Measurements from ENCODE around the gene NSRP1. TPM values are rescaled to one million over a fixed set of nuclear protein-coding genes. Genes with fewer than 3 reads are reported as not detected.

The NSRP1 gene
- total RNA-seq, 2 experiments from 2014 or later, result 23.0 TPM

GRCh38 chr17:30232015-30232823, 115.6 kb downstream of the NSRP1 start:
- Mint-ChIP-seq H3K27ac (no peak overlapping the region), H3K4me1 (peaks cover 13% of the 10 kb centered on the region), H3K9me3 (no peaks in the 10 kb centered on the region), H3K36me3 (ENCODE audit: low read depth) (no peaks in the 10 kb centered on the region), H3K27me3 (peaks cover 62% of the 10 kb centered on the region), H3K4me3 (no peak overlapping the region)
- no peak for DNase-seq
- ChIA-PET CTCF (interaction anchor here (1.4 kb wide), 1 partner anchor 10 kb away, joined by 3 read pairs; no protein-coding TSS in a partner anchor), POLR2A (no interaction called here)

- peaks cover 19% of the 10 kb centered on the region for H3K4me1 Mint-ChIP-seq
- no peaks in the 10 kb centered on the region for H3K9me3 Mint-ChIP-seq
- H3K4me3 Mint-ChIP-seq, result no peak overlapping the region
- ChIA-PET POLR2A (no interaction called here), CTCF (interaction anchor here (1.4 kb wide), 1 partner anchor 10 kb away, joined by 3 read pairs; no protein-coding TSS in a partner anchor)
- peaks cover 69% of the 10 kb centered on the region for H3K27me3 Mint-ChIP-seq
- H3K36me3 Mint-ChIP-seq (ENCODE audit: low read depth), result no peaks in the 10 kb centered on the region
- no peak overlapping the region for H3K27ac Mint-ChIP-seq
- DNase-seq, result no peak
These were observed 116.3 kb downstream of the NSRP1 start for GRCh38 chr17:30232824-30233427.

- Mint-ChIP-seq H3K4me3 (no peak overlapping the region), H3K36me3 (ENCODE audit: low read depth) (no peaks in the 10 kb centered on the region), H3K9me3 (no peaks in the 10 kb centered on the region), H3K27me3 (peaks cover 77% of the 10 kb centered on the region), H3K27ac (no peak overlapping the region), H3K4me1 (peaks cover 26% of the 10 kb centered on the region)
- POLR2A ChIA-PET, result interaction anchor here (1.0 kb wide), 1 partner anchor 102 kb away, joined by 3 read pairs; no protein-coding TSS in a partner anchor
- no peak for DNase-seq
- CTCF ChIA-PET, result no interaction called here
These were observed 117.7 kb downstream of the NSRP1 start for GRCh38 chr17:30234296-30234695.

GRCh38 chr17:30234964-30235363, 118.3 kb downstream of the NSRP1 start:
- H3K36me3 Mint-ChIP-seq (ENCODE audit: low read depth), result no peaks in the 10 kb centered on the region
- CTCF ChIA-PET, result no interaction called here
- peak; percentile 12 for DNase-seq
- H3K27ac Mint-ChIP-seq, result no peak overlapping the region
- no peaks in the 10 kb centered on the region for H3K9me3 Mint-ChIP-seq
- POLR2A ChIA-PET, result interaction anchor here (1.0 kb wide), 1 partner anchor 101 kb away, joined by 3 read pairs; no protein-coding TSS in a partner anchor
- H3K4me1 Mint-ChIP-seq, result peaks cover 26% of the 10 kb centered on the region
- peaks cover 84% of the 10 kb centered on the region for H3K27me3 Mint-ChIP-seq
- peak overlapping the region; percentile 37 for H3K4me3 Mint-ChIP-seq

GRCh38 chr17:30235386-30236296, 119.0 kb downstream of the NSRP1 start, which contains the start of gene SLC6A4:
Gene SLC6A4 (minus strand): TSS chr17:30235697. CDS start chr17:30221958, 13,739 bp downstream.
- Mint-ChIP-seq H3K4me1 (peaks cover 26% of the 10 kb centered on the region), H3K27me3 (peaks cover 83% of the 10 kb centered on the region), H3K4me3 (peak within 1 kb of the TSS; percentile 59), H3K9me3 (no peaks in the 10 kb centered on the region), H3K27ac (no peak within 1 kb of the TSS), H3K36me3 (ENCODE audit: low read depth) (no peaks in the 10 kb centered on the region)
- ChIA-PET POLR2A (interaction anchor here (0.6 to 1.0 kb wide), 2 partner anchors 101 to 926 kb away, joined by 3 read pairs; no protein-coding TSS in a partner anchor), CTCF (interaction anchor here (1.7 to 1.8 kb wide), 2 partner anchors 18 to 39 kb away, joined by 4 read pairs; no protein-coding TSS in a partner anchor)
- DNase-seq, result no peak

Small RNA genes lying within 50 kb of the gene (microRNA-seq; reads per million reads assigned to microRNA genes)
- not detected for gene MIR423 (ENCODE audit: borderline microRNAs expressed, borderline replicate concordance)

Other genes with a start within 250 kb of the NSRP1 start
- 10 to 100 TPM; 72.5 to 74.2 TPM for gene SSH2, start 186.6 kb upstream of the NSRP1 start, total RNA-seq
- gene EFCAB5, start 175.2 kb upstream of the NSRP1 start, total RNA-seq, result 1 to 10 TPM; 1.1 to 1.6 TPM
- under 1 TPM in 1 of 2 experiments, not detected in 1; 0.12 TPM for gene SLC6A4, start 118.9 kb downstream of the NSRP1 start, total RNA-seq
- 10 to 100 TPM; 47.0 to 52.7 TPM for gene BLMH, start 175.1 kb downstream of the NSRP1 start, total RNA-seq
- gene TMIGD1, start 217.2 kb downstream of the NSRP1 start, total RNA-seq, result not detected

Measured in activated CD4-positive, alpha-beta T cell treated with anti-CD3 and anti-CD28 coated beads, Interleukin-2, amount 10 ng/mL, durations not matched to agents 7 days and 5 days (primary cell).